Loucy (cell line): ENCODE data around the gene HEBP1.

Source experiments
- H2AFZ ChIP-seq: fragments of 200-600 bp; sonication (generic); 2 replicates; pipeline ENCODE4 v1.6.0; 2016; ENCODE audit warnings: antibody characterized with exemption, mild to moderate bottlenecking, low read length, moderate library complexity
- H3F3A ChIP-seq: fragments of 200-600 bp; 2 replicates; pipeline ENCODE4 v1.6.0; 2016; ENCODE audit warnings: antibody characterized with exemption, low read depth, mild to moderate bottlenecking
- H3K27me3 ChIP-seq: fragments of 200-600 bp; sonication (generic); 2 replicates; pipeline ENCODE4 v1.6.1; 2014; ENCODE audit warnings: low read length, mild to moderate bottlenecking; ENCODE audit not compliant: insufficient read depth, poor library complexity, severe bottlenecking
- H3K36me3 ChIP-seq: fragments of 200-600 bp; sonication (generic); 2 replicates; pipeline ENCODE4 v1.6.1; 2016; ENCODE audit warnings: low read length; ENCODE audit not compliant: insufficient read depth
- H3K4me1 ChIP-seq: fragments of 200-600 bp; sonication (generic); 2 replicates; pipeline ENCODE4 v1.5.1; 2014; ENCODE audit warnings: low read length, mild to moderate bottlenecking; ENCODE audit not compliant: insufficient read depth, poor library complexity, severe bottlenecking
- H3K4me2 ChIP-seq: fragments of 200-600 bp; sonication (generic); 2 replicates; pipeline ENCODE4 v1.6.0; 2014; ENCODE audit warnings: antibody characterized with exemption, low read length, low read depth, mild to moderate bottlenecking; ENCODE audit not compliant: poor library complexity, severe bottlenecking
- H3K4me3 ChIP-seq: fragments of 200-600 bp; sonication (generic); 2 replicates; pipeline ENCODE4 v1.5.1; 2014; ENCODE audit warnings: low read length, mild to moderate bottlenecking, mixed read lengths; ENCODE audit not compliant: poor library complexity, severe bottlenecking
- H3K79me2 ChIP-seq: fragments of 200-600 bp; sonication (generic); 2 replicates; pipeline ENCODE4 v1.6.1; 2014; ENCODE audit warnings: low read length; ENCODE audit not compliant: insufficient read depth
- H3K9ac ChIP-seq: fragments of 200-600 bp; sonication (generic); 2 replicates; pipeline ENCODE4 v1.6.0; 2014; ENCODE audit warnings: mild to moderate bottlenecking, low read depth, low read length, moderate library complexity; ENCODE audit not compliant: poor library complexity, severe bottlenecking
- H3K9me2 ChIP-seq: fragments of 200-600 bp; sonication (generic); replicated peaks from 2 replicates; pipeline ENCODE4 v1.6.1; 2016; ENCODE audit warnings: low read depth, low read length, mixed read lengths
- H3K9me3 ChIP-seq: fragments of 200-600 bp; sonication (generic); 2 replicates; pipeline ENCODE4 v1.6.1; 2014; ENCODE audit warnings: mild to moderate bottlenecking, antibody characterized with exemption, low read length, low read depth; ENCODE audit not compliant: insufficient read depth
- H4K20me1 ChIP-seq: fragments of 200-600 bp; sonication (generic); 2 replicates; pipeline ENCODE4 v1.6.0; 2014; ENCODE audit warnings: antibody characterized with exemption, low read length, mild to moderate bottlenecking; ENCODE audit not compliant: insufficient read depth, poor library complexity, severe bottlenecking
- CTCF ChIP-seq: fragments of 200-600 bp; sonication (generic); conservative IDR thresholded peaks from 2 replicates; pipeline ENCODE4 v1.5.1; 2014; ENCODE audit warnings: mild to moderate bottlenecking, antibody characterized with exemption, low read length
- EZH2phosphoT487 ChIP-seq: fragments of 200-600 bp; IDR thresholded peaks from 2 replicates; pipeline ENCODE4 v1.6.1; 2018; ENCODE audit warnings: antibody characterized with exemption, mild to moderate bottlenecking, moderate library complexity, borderline replicate concordance

HEBP1 gene

DNA sequence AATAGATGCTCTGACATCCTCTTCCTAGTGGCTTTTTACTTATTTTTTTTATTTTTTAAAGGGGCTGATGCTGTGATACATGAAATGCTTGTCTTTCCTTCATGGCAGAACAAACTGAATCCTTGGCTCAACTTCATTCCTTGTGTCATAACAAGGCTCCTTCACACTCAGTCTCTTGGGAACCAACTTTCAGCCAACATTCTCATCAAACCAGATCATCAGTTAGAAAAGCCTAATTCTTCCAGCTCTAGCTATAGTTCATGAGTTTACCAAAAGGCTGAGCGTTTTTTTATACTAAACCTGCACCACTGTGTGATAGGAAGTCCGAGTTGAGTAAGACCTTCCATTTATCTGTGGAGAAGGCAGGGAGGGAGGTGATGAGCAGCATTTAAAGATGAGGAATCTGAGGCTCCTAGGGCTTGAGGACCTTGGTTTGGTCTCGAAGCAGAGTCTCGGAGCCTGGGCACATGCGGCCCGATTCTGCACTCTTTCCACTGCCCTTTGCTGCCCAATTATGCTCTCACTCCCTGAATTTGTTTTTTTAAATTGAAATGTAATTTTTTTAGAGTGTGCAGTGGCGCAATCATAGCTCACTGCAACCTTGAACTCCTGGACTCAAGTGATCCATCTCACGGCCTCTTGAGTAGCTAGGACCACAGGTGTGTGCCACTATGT, 56.3 kb downstream of the HEBP1 start:
- H3K4me3 ChIP-seq, result no peak overlapping the region
- H3K4me2 ChIP-seq, result no peak overlapping the region
- H3K27me3 ChIP-seq, result no peaks in the 10 kb centered on the region
- H3K4me1 ChIP-seq, result peaks cover 9% of the 10 kb centered on the region
- H3F3A ChIP-seq, result no peaks in the 10 kb centered on the region
- no peaks in the 10 kb centered on the region for H3K9me2 ChIP-seq
- no peak overlapping the region for H2AFZ ChIP-seq
- TF ChIP-seq CTCF (no peak), EZH2phosphoT487 (no peak)
- H3K9ac ChIP-seq, result no peak overlapping the region
- no peaks in the 10 kb centered on the region for H3K79me2 ChIP-seq
- H3K9me3 ChIP-seq, result no peaks in the 10 kb centered on the region
- H3K36me3 ChIP-seq, result no peaks in the 10 kb centered on the region
- H4K20me1 ChIP-seq, result no peaks in the 10 kb centered on the region

- no peaks in the 10 kb centered on the region for H3F3A ChIP-seq
- H3K9me2 ChIP-seq, result no peaks in the 10 kb centered on the region
- no peaks in the 10 kb centered on the region for H3K9me3 ChIP-seq
- no peak for TF ChIP-seq EZH2phosphoT487
- TF ChIP-seq CTCF, result no peak
- no peaks in the 10 kb centered on the region for H3K27me3 ChIP-seq
- H3K4me3 ChIP-seq, result no peak overlapping the region
- H4K20me1 ChIP-seq, result no peaks in the 10 kb centered on the region
- H3K4me1 ChIP-seq, result peaks cover 13% of the 10 kb centered on the region
- H3K79me2 ChIP-seq, result no peaks in the 10 kb centered on the region
- no peak overlapping the region for H3K9ac ChIP-seq
- no peak overlapping the region for H3K4me2 ChIP-seq
- H2AFZ ChIP-seq, result no peak overlapping the region
- H3K36me3 ChIP-seq, result no peaks in the 10 kb centered on the region
Measured at GRCh38 chr12:12941450-12942350, 58.4 kb downstream of the HEBP1 start.

DNA sequence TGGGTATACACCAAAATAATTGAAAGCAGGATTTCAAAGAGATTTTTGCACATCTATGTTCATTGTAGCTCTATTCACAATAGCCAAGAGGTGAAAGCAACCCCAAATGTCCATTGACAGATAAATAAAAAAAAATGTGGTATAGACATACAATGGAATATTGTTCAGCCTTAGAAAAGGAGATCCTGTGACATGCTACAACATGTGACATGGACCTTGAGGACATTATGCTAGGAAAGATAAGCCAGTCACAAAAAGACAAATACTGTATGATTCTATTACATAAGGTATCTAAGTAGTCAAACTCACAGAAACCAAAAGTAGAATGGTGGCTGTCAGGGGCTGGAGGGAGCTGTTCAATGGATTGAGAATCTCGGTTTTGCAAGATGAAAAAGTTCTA, 60.2 kb downstream of the HEBP1 start:
- Histone ChIP-seq H3K9me2 (no peaks in the 10 kb centered on the region), H2AFZ (no peak overlapping the region), H3K4me2 (no peak overlapping the region), H3K4me1 (peaks cover 13% of the 10 kb centered on the region), H3K79me2 (no peaks in the 10 kb centered on the region), H3F3A (no peaks in the 10 kb centered on the region), H3K9me3 (no peaks in the 10 kb centered on the region), H3K36me3 (no peaks in the 10 kb centered on the region), H3K27me3 (no peaks in the 10 kb centered on the region), H3K9ac (no peak overlapping the region), H4K20me1 (no peaks in the 10 kb centered on the region), H3K4me3 (no peak overlapping the region)
- TF ChIP-seq EZH2phosphoT487 (no peak), CTCF (no peak)
